Coronary artery (tissue), 2 donors: Measurements from ENCODE around the gene ANKRD65.
"Not testable (repeated sequence)": the region's sequence is repeated elsewhere in the genome, so short reads cannot be mapped to it uniquely, and the experiment has no call there.

Source experiments
- DNase-seq: peaks from one replicate; pipeline ENCODE4 v3.0.0-alpha.2; 2017; ENCODE audit warnings: low spot score
- H3K27ac ChIP-seq, 2 donors: fragments of 200-600 bp; sonication (generic); one replicate each; pipeline ENCODE4 v1.5.1; 2016 to 2019
- H3K4me3 ChIP-seq: fragments of 200-600 bp; sonication (generic); 2 replicates; pipeline ENCODE4 v1.5.1; 2016; ENCODE audit warnings: mild to moderate bottlenecking, moderate library complexity
- CTCF ChIP-seq: fragments of 200-600 bp; sonication (generic); IDR thresholded peaks from one replicate; pipeline ENCODE4 v1.5.1; 2019; ENCODE audit warnings: antibody characterized with exemption

The ANKRD65 gene

GRCh38 chr1:1370771-1371300 is 50.2 kb downstream of the ANKRD65 start:
- DNase-seq, result no peak
- H3K27ac ChIP-seq, result no peak overlapping the region
- TF ChIP-seq CTCF, result no peak
- no peak overlapping the region for H3K4me3 ChIP-seq

DNA sequence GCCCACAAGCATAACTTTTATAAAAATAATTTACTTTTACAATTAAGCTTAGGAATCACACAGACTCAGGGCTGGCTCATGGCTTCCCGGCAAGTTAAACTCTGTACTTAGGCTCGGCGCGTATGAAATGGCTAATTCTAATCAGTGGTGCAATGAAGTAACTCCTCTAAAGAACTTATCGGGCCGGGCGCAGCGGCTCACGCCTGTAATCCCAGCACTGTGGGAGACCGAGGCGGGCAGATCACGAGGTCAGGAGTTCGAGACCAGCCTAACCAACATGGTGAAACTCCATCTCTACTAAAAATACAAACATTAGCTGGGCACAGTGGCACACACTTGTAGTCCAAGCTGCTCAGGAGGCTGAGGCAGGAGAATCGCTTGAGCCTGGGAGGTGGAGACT is 51.0 kb downstream of the ANKRD65 start:
- not testable (repeated sequence) for H3K27ac ChIP-seq, H3K4me3 ChIP-seq, DNase-seq
